ENCODE results near the gene EFNA3.

Gene EFNA3

GRCh38 chr1:155078469-155079209 is at the start of gene EFNA3:
EFNA3 (plus strand) TSS chr1:155078837; CDS start chr1:155078942, 105 bp downstream.
- DNase-seq (ENCODE audit: low read depth) = no peak
- TF ChIP-seq CTCF (IDR thresholded peaks at IDR 0.05; ENCODE audit: low read depth, low read length, missing control alignments) = no peak
- H3K4me3 ChIP-seq (ENCODE audit: low read depth, low read length) = peak within 1 kb of the TSS; percentile 36

- DNase-seq (ENCODE audit: low read depth) = no peak
- H3K4me3 ChIP-seq (ENCODE audit: low read depth, low read length) = no peak overlapping the region
- no peak for TF ChIP-seq CTCF (IDR thresholded peaks at IDR 0.05; ENCODE audit: low read depth, low read length, missing control alignments)
These were observed 49.0 kb upstream of the EFNA3 start for GRCh38 chr1:155029513-155030242.

GRCh38 chr1:155030243-155030795 is 48.3 kb upstream of the EFNA3 start:
- no peak for TF ChIP-seq CTCF (IDR thresholded peaks at IDR 0.05; ENCODE audit: low read depth, low read length, missing control alignments)
- no peak overlapping the region for H3K4me3 ChIP-seq (ENCODE audit: low read depth, low read length)
- no peak for DNase-seq (ENCODE audit: low read depth)

GRCh38 chr1:155030899-155031298 is 47.7 kb upstream of the EFNA3 start:
- TF ChIP-seq CTCF (IDR thresholded peaks at IDR 0.05; ENCODE audit: low read depth, low read length, missing control alignments) = no peak
- no peak for DNase-seq (ENCODE audit: low read depth)
- no peak overlapping the region for H3K4me3 ChIP-seq (ENCODE audit: low read depth, low read length)

- H3K4me3 ChIP-seq (ENCODE audit: low read depth, low read length) = no peak overlapping the region
- no peak for TF ChIP-seq CTCF (IDR thresholded peaks at IDR 0.05; ENCODE audit: low read depth, low read length, missing control alignments)
- DNase-seq (ENCODE audit: low read depth) = no peak
These were observed 45.8 kb upstream of the EFNA3 start for GRCh38 chr1:155032886-155033285.

GRCh38 chr1:155033524-155033923 is 45.1 kb upstream of the EFNA3 start, which contains the start of the genes DCST1 and DCST2:
DCST1 (plus strand) TSS chr1:155033824; CDS start chr1:155034037, 213 bp downstream.
DCST2 (minus strand) TSS chr1:155033781; CDS start chr1:155033701, 80 bp downstream.
- no peak for DNase-seq (ENCODE audit: low read depth)
- H3K4me3 ChIP-seq (ENCODE audit: low read depth, low read length) = no peak within 1 kb of the TSS
- no peak for TF ChIP-seq CTCF (IDR thresholded peaks at IDR 0.05; ENCODE audit: low read depth, low read length, missing control alignments)
